B cell (primary cell): ENCODE results near the gene ERGIC1. TPM values are rescaled to one million over a fixed set of nuclear protein-coding genes. Genes with fewer than 3 reads are reported as not detected.

ENCODE experiments used
- ATAC-seq: fragments of 200-7000 bp; cut with Tn5 transposase; one replicate; pipeline ENCODE4 v1.10.0; 2021; ENCODE audit warnings: low read depth, mild to moderate bottlenecking, moderate number of reproducible peaks, moderate library complexity
- CTCF ChIA-PET: fragments of 350-600 bp; sonication (Branson Sonifier 250); formaldehyde crosslinking; loops from one replicate; lab custom pipeline; 2021; ENCODE audit warnings: antibody characterized with exemption, inconsistent platforms; lab: Charles Lee
- POLR2A ChIA-PET: fragments of 350-600 bp; sonication (Branson Sonifier 250); formaldehyde crosslinking; loops from one replicate; lab custom pipeline; 2021; ENCODE audit warnings: antibody characterized with exemption; lab: Charles Lee
- DNase-seq: peaks from one replicate; pipeline ENCODE4 v3.0.0; 2013
- H2AFZ ChIP-seq: 2 replicates; pipeline ENCODE4 v1.6.1; 2012; ENCODE audit warnings: mild to moderate bottlenecking, low read depth, low read length; ENCODE audit not compliant: insufficient read depth, poor library complexity, severe bottlenecking
- H3K27ac ChIP-seq, 2 donors: 1 replicate in 1 of 2; 2 replicates in 1 of 2; pipeline ENCODE4 v1.5.1; 2012 to 2013; ENCODE audit warnings: low read length in 2 of 2, mild to moderate bottlenecking in 2 of 2, moderate library complexity in 1 of 2
- H3K27me3 ChIP-seq, 4 experiments: fragments of 200-600 bp in 1 of 4; sonication (generic) in 1 of 4; replicated peaks in 1 of 4; 1 replicate in 2 of 4; 2 replicates in 2 of 4; pipeline versions ENCODE4 v1.6.1 to v1.7.0; 2013 to 2016; ENCODE audit warnings: low read length in 3 of 4, mild to moderate bottlenecking in 2 of 4, mixed read lengths in 1 of 4, moderate library complexity in 1 of 4; ENCODE audit not compliant: insufficient read depth in 4 of 4, control insufficient read depth in 3 of 4; ENCODE audit errors: control extremely low read depth in 1 of 4
- H3K36me3 ChIP-seq, 2 experiments: replicated peaks in 1 of 2; 1 replicate in 1 of 2; 2 replicates in 1 of 2; pipeline versions ENCODE4 v1.6.1 to v1.7.1; 2013; ENCODE audit warnings: low read length in 1 of 2; ENCODE audit not compliant: insufficient read depth in 2 of 2, control insufficient read depth in 1 of 2; ENCODE audit errors: control extremely low read depth in 1 of 2, extremely low read depth in 1 of 2
- H3K4me1 ChIP-seq, 2 donors: fragments of 200-600 bp in 1 of 2; sonication (generic) in 1 of 2; 1 replicate in 1 of 2; 2 replicates in 1 of 2; pipeline versions ENCODE4 v1.5.1 to v1.6.1; 2013 to 2017; ENCODE audit warnings: low read length in 2 of 2; ENCODE audit not compliant: control insufficient read depth in 2 of 2, insufficient read depth in 2 of 2
- H3K4me2 ChIP-seq: replicated peaks from 2 replicates; pipeline ENCODE3; 2012; ENCODE audit warnings: mild to moderate bottlenecking, low read depth, low read length; ENCODE audit not compliant: poor library complexity, severe bottlenecking
- H3K4me3 ChIP-seq, 5 experiments: fragments of 200-600 bp in 1 of 5; sonication (generic) in 1 of 5; 1 replicate in 3 of 5; 2 replicates in 2 of 5; pipeline versions ENCODE4 v1.5.1 to v1.7.0; 2011 to 2016; ENCODE audit warnings: low read length in 4 of 5, mild to moderate bottlenecking in 4 of 5, low read depth in 2 of 5, control low read depth in 1 of 5, moderate library complexity in 1 of 5; ENCODE audit not compliant: insufficient read depth in 1 of 5; ENCODE audit errors: control extremely low read depth in 1 of 5, extremely low read depth in 1 of 5
- H3K79me2 ChIP-seq: fragments of 200-600 bp; sonication (generic); one replicate; pipeline ENCODE4 v1.6.0; 2016; ENCODE audit warnings: low read length; ENCODE audit not compliant: control insufficient read depth, insufficient read depth
- H3K9ac ChIP-seq: fragments of 200-600 bp; sonication (generic); 2 replicates; pipeline ENCODE4 v1.6.1; 2017; ENCODE audit warnings: mild to moderate bottlenecking, low read length, moderate library complexity
- H3K9me3 ChIP-seq, 3 donors: one replicate each; pipeline versions ENCODE4 v1.6.1 to v1.7.1; 2013; ENCODE audit warnings: low read length in 2 of 3; ENCODE audit not compliant: control insufficient read depth in 2 of 3, insufficient read depth in 1 of 3; ENCODE audit errors: control extremely low read depth in 1 of 3
- H4K20me1 ChIP-seq: 2 replicates; pipeline ENCODE4 v1.6.0; 2012; ENCODE audit warnings: mild to moderate bottlenecking, low read length; ENCODE audit not compliant: insufficient read depth, control insufficient read depth, poor library complexity, severe bottlenecking
- H3K27ac Mint-ChIP-seq: one replicate; pipeline ENCODE4 v1.8.0; 2021; ENCODE audit warnings: mixed read lengths
- H3K27me3 Mint-ChIP-seq: one replicate; pipeline ENCODE4 v1.8.0; 2021; ENCODE audit warnings: mixed read lengths
- H3K4me1 Mint-ChIP-seq: one replicate; pipeline ENCODE4 v1.8.0; 2021; ENCODE audit warnings: mixed read lengths
- H3K4me3 Mint-ChIP-seq: one replicate; pipeline ENCODE4 v1.8.0; 2021; ENCODE audit warnings: mixed read lengths
- H3K9me3 Mint-ChIP-seq: one replicate; pipeline ENCODE4 v1.8.0; 2022; ENCODE audit warnings: mixed read lengths; ENCODE audit not compliant: insufficient read depth
- CTCF ChIP-seq: fragments of 200-600 bp; IDR thresholded peaks from one replicate; pipeline ENCODE4 v1.8.0; 2022; ENCODE audit warnings: antibody characterized with exemption, mild to moderate bottlenecking
- EZH2 ChIP-seq: IDR thresholded peaks from 2 replicates; pipeline ENCODE4 v1.6.1; 2012; ENCODE audit warnings: borderline replicate concordance, low read depth, mild to moderate bottlenecking, moderate library complexity, low read length; ENCODE audit not compliant: insufficient read depth, poor library complexity, severe bottlenecking
- WGBS: methylation state at CpG from one replicate; pipeline ENCODE4 v1.1.5; 2013; ENCODE audit warnings: missing lambda C conversion rate; ENCODE audit not compliant: insufficient coverage; 5-methylcytosine and 5-hydroxymethylcytosine counted together
- intact Hi-C: fragments of 100-400 bp; cut with micrococcal nuclease; formaldehyde crosslinking; loops from one replicate; pipeline ENCODE4 v1.10.0; 2022
- polyA plus RNA-seq: library from polyadenylated mRNA; depleted of rRNA; stranded (reverse); fragments of >200 nt; gene quantifications from 2 replicates; pipeline ENCODE4 v1.2.3, GENCODE V29; 2012
- total RNA-seq, 2 donors: library from RNA; stranded (reverse); fragments of 120-200 nt in 1 of 2; gene quantifications; 1 replicate in 1 of 2; 2 replicates in 1 of 2; pipeline versions ENCODE4 v1.2.3 to v1.2.4, GENCODE V29; 2013 to 2022

The ERGIC1 gene
- total and polyA plus RNA-seq, 2 donors (not counting 1 experiment from before 2014, with no cell fraction given) = 86.3 to 140 TPM

GRCh38 chr5:172866802-172867748 lies 33.0 kb downstream of the ERGIC1 start:
- Mint-ChIP-seq H3K4me1 (peaks cover 22% of the 10 kb centered on the region), H3K27me3 (no peaks in the 10 kb centered on the region), H3K9me3 (no peaks in the 10 kb centered on the region), H3K27ac (no peak overlapping the region), H3K4me3 (no peak overlapping the region)
- ATAC-seq (no peak), DNase-seq (no peak)
- TF ChIP-seq EZH2 = no peak
- TF ChIP-seq CTCF = no peak
- Histone ChIP-seq H3K4me2 (no peak overlapping the region), H3K4me1 (peaks cover 44 to 52% of the 10 kb centered on the region in 2 donors), H3K27me3 (no peaks in the 10 kb centered on the region), H2AFZ (no peak overlapping the region), H3K79me2 (peaks cover 95% of the 10 kb centered on the region), H3K9me3 (no peaks in the 10 kb centered on the region), H3K4me3 (no peak overlapping the region), H3K9ac (no peak overlapping the region), H4K20me1 (peaks cover 83% of the 10 kb centered on the region), H3K27ac (no peak overlapping the region), H3K36me3 (peaks cover 0 to 29% of the 10 kb centered on the region in 2 experiments)
- CTCF ChIA-PET = interaction anchor here (1.2 kb wide), 1 partner anchor 10 kb away, joined by 3 read pairs; no protein-coding TSS in a partner anchor
- intact Hi-C loops = no loop called here
- WGBS = 88% methylated on average over 9 of the region's 9 CpGs
- POLR2A ChIA-PET = no interaction called here
